GM19351 (cell line): ENCODE measurements around the gene BIN1.

Experiments
- ATAC-seq: cut with Tn5 transposase; IDR thresholded peaks from one replicate; pipeline ENCODE4 v1.9.1; 2021; ENCODE audit warnings: mild to moderate bottlenecking, moderate library complexity; ENCODE audit not compliant: unreplicated experiment

BIN1 gene

DNA sequence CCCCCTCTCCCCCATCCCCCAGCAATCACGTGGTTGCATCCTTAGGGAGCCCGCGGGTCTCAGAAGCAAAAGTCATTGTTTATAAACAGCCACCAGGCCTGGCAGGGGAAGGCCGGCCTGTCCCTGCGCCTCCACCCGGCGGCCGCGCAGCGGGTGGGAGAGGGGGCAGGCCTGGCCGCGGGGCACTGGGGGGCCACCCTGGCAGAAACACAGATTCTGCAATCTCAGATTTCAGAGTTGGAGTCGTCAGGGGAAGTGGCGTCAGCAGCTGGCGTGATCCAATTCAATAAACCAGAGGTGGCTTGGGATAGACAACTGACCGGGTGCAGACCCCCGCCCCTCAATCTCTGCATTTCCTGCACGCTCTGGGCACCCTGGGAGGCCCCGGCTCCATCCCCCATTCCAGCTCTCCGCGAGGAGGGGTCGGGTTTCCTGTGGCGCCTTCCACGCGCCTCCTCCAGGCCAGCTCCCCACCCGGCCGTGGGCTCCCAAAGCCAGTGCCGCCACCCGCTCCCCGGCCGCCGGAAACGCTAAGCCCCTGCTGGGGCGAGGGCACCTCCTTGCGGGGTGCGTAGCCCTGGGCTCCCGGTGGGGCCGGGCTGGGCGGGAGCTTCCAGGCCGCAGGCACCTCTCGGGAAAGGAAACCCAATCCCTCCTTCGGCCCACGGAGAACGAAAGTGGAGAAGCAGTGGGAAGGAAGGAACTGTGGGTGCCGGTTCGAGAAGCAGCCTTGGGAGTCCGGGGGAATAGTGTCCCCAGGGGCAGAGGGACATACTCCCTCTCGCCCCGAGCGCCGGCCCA, 1.1 kb downstream of the BIN1 start:
- no peak for ATAC-seq

DNA sequence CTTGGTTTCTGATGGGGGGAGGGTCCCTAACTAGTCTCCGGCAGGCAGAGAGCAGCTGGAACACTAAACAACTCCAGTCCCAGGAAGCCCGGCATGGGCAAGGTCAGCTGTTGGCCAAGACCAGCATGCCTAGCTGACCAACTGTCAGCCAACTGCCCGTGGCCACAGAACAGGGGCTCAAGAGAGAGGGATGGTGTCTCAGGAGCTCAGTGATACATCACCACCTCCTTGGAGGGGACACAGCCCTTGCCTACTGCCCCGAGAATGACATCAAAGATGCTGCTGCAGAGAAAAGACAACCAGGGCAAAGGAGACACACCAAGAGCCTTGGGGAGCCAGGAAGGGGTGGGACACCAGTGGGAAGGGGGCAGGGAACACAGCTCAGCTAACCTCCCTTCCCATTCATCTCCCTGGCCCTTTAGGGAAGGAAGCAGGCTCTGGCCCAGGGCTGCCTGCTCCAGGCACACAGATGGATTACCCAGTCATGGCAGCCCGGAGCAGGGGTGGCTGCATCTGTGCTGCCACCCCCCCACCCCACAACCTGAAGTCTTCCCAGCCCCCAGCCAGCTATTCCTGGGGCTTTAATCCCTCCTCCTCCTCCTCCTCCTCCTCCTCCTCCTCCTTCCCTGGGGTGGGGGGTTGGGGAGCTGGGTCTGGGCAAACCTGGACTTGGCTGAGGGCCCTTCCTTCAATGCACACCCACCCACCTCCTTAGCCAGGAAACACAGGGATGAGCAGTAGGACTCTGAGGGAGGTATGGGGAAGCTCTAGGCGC, 1.9 kb downstream of the BIN1 start:
- no peak for ATAC-seq

DNA sequence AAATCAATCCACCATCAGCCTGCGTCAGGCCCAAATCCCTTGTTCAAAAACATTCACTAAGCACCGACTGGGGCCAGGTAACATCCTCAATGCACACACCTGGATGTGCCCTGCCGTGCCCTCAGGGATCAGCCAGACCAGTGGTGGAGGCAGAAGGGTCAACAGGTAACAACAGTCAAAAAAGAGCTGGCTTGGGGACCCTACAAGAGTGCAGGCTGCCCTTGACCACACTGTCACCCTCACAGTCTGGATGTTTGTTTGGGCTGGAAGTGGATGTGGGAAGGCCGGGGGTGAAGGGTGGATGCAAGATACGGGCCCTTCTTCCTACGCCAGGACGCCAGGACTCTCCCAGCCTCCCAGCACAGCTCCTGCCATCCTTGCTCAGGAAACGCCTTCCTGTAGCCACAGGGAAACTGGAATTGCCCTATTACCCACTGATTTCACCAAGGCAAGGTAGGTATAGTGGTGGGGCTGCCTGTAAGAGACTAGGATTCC, 2.7 kb downstream of the BIN1 start:
- no peak for ATAC-seq

DNA sequence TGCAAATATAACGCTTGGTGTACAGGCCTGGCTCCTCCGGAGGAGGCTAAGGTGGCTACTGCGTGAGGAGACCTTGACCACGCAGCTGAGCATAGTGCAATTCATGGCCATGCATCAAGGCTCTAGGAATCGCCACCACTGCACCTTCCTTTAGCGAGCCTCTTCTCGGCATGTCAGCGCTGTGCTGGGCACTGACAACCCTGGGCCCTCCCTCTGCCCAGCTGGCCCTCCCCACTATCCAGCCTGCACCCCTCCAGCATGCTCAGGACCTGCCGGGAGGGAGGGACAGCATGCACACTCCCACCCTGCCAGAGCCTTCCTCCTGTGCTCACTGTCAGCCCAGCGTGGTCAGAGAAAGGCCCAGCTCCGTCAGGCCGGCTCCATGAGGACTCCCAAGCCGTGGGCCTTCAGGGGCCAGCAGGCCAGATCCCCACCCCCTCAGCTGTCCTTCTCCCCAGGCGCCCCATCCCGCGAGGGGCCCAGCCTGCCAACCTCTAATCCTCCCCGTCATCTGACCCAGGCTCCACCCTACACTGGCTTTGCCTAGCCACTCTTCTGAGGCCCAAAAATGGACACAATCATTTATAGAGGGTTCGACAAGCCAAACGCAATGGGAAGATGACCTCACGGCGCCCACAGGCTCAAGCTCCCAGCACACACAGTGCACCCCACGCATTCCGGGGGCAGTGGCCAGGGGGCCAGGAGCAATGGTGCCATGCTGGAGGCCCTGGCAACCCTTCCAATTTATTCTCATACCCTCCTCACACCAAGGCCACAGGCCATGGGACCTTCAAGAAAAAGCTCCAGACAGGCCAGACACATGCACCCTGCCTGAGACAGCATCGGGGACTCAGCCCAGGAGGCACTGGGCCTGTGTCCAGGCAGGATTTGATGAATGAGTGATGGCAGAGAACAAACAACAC, 3.5 kb downstream of the BIN1 start:
- no peak for ATAC-seq

DNA sequence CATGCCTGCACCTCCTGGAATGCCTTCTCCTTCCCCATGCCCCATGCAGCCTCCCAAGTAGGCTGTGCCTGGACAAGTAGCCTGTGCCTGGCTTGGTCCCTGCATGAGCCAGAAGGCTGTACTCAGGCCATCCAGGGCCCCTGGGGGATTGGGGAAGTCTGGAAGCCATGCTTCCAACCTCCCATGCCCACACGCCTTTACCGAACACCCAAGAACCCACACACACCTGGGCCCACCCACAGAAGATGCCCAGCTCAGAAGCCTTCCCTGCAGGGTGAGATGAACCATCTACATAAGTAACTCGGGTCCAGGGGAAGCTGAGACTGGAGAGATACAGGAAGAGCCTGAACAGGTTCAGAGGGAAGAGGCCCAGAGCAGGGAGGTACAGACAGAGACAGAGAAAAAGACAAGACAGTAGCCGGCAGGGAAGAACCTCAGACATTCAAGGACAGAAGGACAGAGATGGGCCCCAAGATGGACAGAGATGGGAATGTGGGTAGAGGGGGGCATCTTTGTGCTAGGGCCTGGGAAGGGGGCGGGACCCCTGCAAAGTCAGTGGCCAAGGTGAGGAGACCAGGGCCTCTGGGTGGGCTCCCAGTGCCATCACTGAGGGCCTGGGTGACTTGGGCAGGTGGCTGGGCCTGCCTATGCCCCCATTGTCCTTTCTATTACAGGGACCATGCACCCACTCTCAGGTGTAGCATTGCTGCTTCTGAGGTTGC, 4.3 kb downstream of the BIN1 start:
- ATAC-seq = no peak

DNA sequence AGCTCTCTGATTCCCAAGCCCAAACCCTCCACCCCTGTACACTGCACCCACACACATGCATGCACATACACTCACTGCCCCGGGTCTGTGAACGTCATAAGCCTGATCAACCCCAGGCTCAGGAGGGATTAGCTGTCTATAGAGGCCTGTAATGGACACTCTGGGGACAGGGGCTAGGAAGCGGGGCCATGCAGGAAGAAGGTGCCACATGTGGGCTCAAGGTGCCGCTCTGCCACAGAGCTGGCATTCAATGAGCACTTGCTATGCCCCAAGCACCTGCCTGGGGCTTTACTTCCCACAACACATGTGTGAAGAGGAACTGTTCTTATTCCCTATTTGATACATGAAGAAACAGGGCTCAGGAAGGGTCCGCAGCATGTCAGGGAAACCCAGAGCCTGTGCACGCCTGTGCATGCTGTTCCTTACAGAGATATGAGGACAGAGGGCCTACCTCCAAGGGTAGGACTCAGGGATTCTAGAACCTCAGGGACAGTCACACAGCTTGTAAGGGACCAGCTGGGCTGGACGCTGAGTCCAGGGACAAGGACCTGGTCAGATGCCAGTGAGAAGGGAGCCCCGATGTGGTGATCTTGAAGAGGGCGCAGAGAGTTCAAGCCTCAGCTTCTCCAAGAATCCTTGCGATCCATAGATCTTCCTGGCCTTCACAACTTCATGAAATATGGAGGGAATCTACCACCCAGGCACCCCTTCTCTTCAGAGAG, 5.0 kb downstream of the BIN1 start:
- ATAC-seq = no peak

DNA sequence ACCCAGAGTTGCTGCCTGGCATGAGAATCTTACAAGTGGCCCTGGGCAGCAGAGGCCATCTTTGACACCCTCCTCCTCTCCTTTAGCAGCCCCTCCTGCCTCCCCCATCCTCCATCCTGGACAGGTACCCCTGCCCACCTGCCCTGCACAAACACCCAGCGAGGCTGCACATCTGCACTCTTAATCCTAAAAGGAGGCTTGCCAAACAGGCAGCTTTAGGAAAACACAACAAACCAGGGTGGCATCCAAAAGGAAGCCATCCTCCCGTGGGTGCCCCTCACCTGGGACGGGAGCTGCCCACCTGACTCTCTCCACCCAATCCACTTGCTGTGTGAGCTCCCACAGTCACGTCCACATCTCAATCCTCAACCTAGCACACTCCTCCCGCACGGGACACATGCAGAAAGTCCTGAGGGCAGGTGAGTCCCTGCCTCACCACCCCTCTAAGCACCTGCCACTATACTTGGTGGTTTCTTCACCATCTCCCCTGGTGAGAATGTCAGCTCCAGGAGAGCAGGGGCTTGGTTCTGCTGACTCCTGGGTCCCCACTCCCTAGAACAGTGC, 5.8 kb downstream of the BIN1 start:
- no peak for ATAC-seq

DNA sequence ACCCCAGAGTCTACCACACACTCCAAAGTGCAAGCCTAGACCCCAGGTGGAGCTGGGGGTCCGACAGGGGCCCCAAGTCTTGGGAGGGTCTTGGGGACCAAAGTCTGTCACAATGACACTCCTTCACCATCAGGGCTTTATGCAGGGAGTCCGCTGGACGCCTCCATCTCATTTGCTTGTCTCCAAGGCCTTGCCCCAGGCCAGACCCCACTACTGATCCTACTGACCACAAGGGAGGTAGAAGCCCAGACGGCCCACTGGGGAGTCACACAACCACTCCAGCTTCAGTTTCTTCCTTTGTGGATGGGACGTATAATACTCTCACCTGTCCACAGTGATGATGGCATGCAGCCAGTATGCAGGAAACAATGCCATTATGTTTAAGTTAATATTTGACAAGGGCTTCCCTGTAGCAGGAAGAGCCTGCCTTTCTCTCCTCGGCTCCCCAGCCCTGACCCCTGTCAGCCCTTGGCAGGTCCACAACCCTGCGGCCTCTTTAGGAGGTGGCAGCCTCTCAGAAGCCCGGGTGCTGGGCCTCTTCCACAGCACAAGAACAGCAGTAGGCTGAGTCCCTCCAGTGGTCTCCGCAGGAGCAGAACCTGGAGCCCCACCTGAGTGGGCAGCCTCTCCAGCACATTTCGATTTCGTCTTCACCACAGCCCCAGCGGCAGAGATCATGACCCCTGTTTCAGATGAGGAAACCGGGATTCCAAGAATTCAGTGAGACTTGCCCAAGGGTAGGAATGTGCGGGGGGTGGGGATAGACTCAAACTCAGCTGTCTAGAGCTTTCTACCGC, 6.5 kb downstream of the BIN1 start:
- no peak for ATAC-seq

DNA sequence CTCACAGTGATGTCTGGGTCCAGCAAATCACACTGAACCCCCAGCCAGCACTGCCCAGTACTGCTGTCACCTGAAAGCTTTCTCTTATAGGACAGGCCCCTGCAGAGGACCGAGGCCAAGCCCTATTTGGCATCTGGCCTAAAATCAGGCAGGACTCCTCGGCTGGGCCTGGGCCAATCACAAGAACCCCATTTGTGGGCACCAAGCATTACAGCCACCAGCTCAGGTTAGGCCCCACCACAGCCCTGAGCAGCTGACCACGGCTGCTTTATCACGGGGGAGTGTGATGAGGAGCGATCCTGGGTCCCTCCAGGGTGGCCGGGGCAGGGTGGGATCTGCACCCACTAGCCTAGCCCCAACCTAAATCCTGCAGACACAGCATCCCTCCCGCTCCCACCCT, 8.2 kb downstream of the BIN1 start:
- ATAC-seq = no peak

DNA sequence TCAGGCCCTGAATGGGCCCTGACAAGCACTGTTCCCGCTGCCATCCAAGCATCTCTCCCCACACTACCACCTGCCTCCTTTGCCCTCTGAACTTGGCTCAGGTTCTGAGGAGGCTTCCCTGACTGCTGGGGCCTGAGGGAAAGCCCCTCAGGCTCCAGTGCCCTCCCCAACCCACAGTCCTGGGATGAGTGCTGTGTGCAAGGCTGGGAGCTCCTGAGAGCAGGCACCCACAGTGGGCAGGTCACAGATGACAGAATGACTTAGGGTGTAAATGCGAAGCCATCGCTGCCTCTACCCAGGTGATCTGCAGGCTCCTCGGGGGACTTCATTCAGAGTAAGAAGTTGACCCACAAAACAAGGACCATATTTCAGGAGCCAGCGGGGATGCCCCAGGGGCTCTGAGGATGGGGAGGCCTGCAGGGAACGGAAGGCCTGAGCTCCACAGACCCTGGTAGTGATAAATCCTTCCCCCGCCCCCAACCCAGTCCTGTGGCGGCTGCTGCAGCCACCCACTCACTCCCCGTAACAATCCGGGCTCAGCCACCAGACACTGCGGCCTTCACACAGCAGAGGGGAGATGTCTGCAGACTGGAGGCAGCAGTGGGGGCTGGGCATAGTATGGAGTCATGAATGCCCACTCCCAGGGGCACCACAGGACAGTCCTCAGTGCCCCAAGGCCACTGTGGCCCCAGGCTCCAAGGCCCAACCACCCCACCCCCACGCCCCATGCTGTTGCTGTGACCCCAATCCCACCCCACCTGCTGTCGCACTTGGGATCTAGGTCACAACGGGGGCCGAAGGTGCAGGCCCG, 8.9 kb downstream of the BIN1 start:
- no peak for ATAC-seq

DNA sequence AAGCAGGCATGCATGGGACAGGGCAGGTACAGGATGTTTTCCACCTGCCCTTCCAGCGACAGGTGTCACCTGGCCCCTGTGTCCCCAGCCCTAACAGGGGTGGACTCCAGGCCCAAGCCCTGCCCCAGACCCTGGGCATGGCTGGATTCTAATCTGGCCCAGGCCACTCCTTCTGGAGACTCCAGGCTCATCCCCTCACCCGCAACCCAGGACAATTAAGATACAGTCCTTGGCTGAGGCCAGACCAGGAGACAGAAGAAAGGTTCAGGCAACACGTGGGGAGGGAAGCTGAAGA, 9.5 kb downstream of the BIN1 start:
- ATAC-seq = no peak

DNA sequence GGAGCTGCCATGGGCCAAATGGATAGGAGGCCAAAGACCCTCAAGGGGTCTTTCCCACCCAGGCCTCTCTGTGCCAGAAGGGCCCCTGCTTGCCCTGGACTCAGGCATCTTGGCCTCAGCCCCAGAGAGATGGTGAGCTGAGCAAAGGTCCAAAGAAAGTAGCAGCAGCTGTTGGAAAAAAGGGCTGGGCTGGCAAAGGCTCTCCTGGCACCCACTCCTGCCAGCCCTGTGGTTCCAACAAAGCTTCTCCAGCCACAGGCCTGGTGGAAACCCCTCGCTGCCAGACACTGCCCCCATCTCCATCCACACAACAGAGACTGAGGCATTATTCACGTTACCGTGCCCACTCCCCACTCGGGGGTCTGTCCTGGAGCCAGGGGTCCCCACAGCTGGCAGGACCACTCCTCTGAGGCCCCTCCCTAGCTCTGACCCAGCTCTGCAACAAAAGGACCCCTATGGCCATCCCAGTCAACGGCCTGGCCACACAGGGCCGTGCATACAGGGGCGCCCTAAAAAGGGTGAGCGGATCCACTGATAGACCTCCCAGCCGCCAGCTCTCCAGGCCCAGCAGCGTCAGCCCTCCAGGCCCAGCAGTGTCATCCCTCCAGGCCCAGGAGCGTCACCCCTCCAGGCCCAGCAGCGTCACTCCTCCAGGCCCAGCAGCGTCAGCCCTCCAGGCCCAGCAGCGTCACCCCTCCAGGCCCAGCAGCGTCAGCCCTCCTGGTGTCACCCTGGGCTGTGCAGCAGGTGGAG, 10.1 kb downstream of the BIN1 start:
- no peak for ATAC-seq

DNA sequence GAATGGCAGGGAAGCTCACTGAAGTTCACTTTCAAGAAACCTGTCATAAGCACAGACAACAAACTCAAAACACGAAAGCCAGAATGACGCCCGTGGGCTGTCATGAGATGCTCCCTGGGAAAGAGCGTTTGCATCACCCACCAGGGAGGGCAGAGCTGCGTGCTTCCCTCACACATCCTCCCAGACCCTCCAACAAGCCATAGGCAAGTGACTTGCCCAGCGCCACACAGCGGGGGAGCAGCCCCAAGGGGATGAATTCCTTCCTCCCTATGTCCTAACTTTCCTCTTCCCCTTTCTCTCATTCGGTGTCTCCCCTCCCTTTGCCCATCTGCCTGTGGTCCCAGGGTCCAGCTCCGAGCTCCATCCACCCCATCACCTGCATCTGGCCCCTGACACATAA, 10.7 kb downstream of the BIN1 start:
- no peak for ATAC-seq

DNA sequence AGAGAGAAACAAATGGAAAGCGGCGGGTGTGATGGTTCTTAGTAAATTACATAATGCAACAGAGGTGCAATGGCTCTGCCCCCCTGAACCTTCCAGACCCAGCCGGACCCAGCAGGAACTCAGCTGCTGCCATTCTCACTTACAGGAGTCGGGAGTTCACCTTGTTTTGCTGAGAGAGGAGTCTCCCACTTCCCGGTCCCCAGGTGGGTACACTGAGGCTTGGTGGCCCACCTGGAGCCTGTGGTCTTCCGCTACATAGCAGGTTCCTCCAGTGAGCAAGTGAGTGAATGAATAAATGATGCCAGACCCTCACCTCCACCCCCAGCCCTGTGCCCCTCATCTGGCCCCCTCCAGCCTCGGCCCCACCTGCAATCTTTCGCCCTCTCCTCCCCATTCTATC, 11.2 kb downstream of the BIN1 start:
- no peak for ATAC-seq

DNA sequence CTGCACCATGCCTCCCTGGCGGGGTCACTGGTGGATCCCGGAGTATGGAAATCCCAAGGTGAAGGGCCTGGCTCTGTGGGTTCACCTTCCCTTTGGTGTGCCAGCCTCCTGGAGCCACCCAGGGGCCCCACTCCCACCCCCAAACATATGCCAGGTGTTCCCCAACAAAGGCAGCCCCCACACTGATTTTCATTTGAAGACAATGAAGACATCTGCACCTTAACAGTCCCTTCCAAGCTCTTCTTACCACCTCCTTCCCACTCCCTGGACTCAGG, 11.7 kb downstream of the BIN1 start:
- ATAC-seq = no peak

DNA sequence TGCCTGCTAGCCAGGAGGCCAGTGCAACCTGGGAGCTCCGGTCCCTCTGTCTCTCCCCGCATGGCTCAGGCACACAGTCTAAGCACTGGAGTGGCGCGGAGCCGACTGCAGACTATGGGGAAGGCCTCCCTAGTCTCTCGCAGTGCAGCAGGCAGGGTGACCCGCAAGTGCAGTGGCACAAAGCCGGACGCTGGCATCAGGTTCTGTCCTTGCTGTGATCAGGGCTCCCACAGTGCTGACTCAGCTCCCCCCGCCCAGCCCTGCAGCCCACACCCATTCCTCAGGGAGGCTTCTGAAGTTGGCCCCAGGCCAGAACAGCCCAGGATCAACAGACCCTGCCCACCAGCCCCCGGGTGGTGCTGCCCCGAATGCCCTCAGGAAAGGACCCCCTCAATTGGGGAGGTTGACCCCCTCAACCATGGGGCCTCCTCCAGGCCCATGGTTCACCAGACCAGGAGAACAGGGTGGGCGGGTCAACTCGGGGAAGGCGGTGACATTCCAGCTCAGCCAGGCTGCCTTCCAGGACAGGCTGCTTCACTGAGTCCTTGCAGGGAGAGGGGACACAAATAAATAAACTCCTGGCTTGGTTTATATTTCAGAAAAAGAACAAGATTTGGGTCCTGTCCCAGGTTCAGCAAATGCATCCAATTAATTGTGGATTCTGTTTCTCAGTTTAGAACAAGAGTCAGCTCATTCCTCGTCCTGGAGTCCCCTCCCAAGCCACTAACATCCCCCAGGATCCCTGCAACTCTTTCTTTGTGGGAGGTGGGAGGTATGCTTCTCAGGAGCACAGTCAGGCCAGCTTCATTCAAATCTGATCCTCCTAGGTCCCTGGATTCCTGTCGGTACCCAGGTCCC, 12.2 kb downstream of the BIN1 start:
- no peak for ATAC-seq
